Transverse colon (tissue), 4 donors: ENCODE results near the gene ABHD12. TPM values are rescaled to one million over a fixed set of nuclear protein-coding genes. Genes with fewer than 3 reads are reported as not detected.
"Not testable (repeated sequence)": the region's sequence is repeated elsewhere in the genome, so short reads cannot be mapped to it uniquely, and the experiment has no call there.

ENCODE experiments used
- DNase-seq: peaks from one replicate; pipeline ENCODE4 v3.0.0-alpha.2; 2019
- H3K27ac ChIP-seq, 4 donors: fragments of 200-600 bp; sonication (generic); 2 replicates each; pipeline ENCODE4 v1.5.1; 2016 to 2018; ENCODE audit warnings: inconsistent platforms in 4 of 4
- H3K27me3 ChIP-seq: fragments of 200-600 bp; sonication (generic); 2 replicates; pipeline ENCODE4 v1.5.1; 2017; ENCODE audit warnings: inconsistent platforms
- H3K36me3 ChIP-seq, 4 donors: fragments of 200-600 bp; sonication (generic); 2 replicates each; pipeline ENCODE4 v1.5.1; 2017 to 2019; ENCODE audit warnings: inconsistent platforms in 4 of 4
- H3K4me1 ChIP-seq, 4 donors: fragments of 200-600 bp; sonication (generic); 2 replicates each; pipeline ENCODE4 v1.5.1; 2017 to 2020; ENCODE audit warnings: inconsistent platforms in 4 of 4
- H3K4me3 ChIP-seq, 4 donors: fragments of 200-600 bp; sonication (generic); 1 replicate in 1 of 4; 2 replicates in 3 of 4; pipeline versions ENCODE4 v1.5.1 to v1.6.1; 2017 to 2019; ENCODE audit warnings: inconsistent platforms in 4 of 4
- H3K9me3 ChIP-seq, 2 donors: fragments of 200-600 bp; sonication (generic); 2 replicates each; pipeline ENCODE4 v1.5.1; 2017 to 2019; ENCODE audit warnings: inconsistent platforms in 2 of 2
- CTCF ChIP-seq, 5 experiments: fragments of 200-600 bp in 3 of 5; fragments of 450-650 bp in 2 of 5; sonication (generic) in 3 of 5; IDR thresholded peaks; 1 replicate in 2 of 5; 2 replicates in 3 of 5; pipeline ENCODE4 v1.5.1; 2016 to 2017; ENCODE audit warnings: antibody characterized with exemption in 5 of 5, inconsistent platforms in 3 of 5, mild to moderate bottlenecking in 2 of 5, moderate library complexity in 1 of 5
- EP300 ChIP-seq: sonication (generic); formaldehyde crosslinking; IDR thresholded peaks from one replicate; pipeline ENCODE4 v1.6.1; 2017; ENCODE audit warnings: antibody characterized with exemption, low read depth
- POLR2A ChIP-seq: fragments of 450-650 bp; IDR thresholded peaks from one replicate; pipeline ENCODE4 v1.6.1; 2016; ENCODE audit warnings: antibody characterized with exemption, mild to moderate bottlenecking, moderate library complexity
- POLR2AphosphoS5 ChIP-seq, 3 donors: sonication (generic); formaldehyde crosslinking; IDR thresholded peaks; one replicate each; pipeline ENCODE4 v1.6.1; 2016; ENCODE audit warnings: antibody characterized with exemption in 3 of 3
- WGBS, 2 donors: methylation state at CpG; one replicate each; pipeline ENCODE4 v1.1.5; 2018; ENCODE audit warnings: low coverage in 1 of 2; 5-methylcytosine and 5-hydroxymethylcytosine counted together
- in situ Hi-C, 4 donors: fragments of 200-750 bp; cut with MboI; loops; one replicate each; pipeline versions ENCODE4 v1.15.0 to v1.15.1; 2017; ENCODE audit warnings: low sequenced_read_pairs in 3 of 4, low pct_ligation_motif_present in 1 of 4, low pct_unique_long_range_greater_than_20kb in 1 of 4
- intact Hi-C: fragments of 100-400 bp; cut with DNase I; formaldehyde crosslinking; loops from one replicate; pipeline ENCODE4 v1.15.1; 2023; ENCODE audit warnings: low total_unique reads
- total RNA-seq, 4 donors: library from RNA; depleted of rRNA; stranded (reverse); fragments of >200 nt; gene quantifications; one replicate each; pipeline ENCODE4 v1.1.0, GENCODE V29; 2016

The ABHD12 gene
- total RNA-seq, 4 donors from 2014 or later: 67.3 to 103 (median 73.4) TPM

GRCh38 chr20:25340380-25340779, 50.3 kb downstream of the ABHD12 start:
- H3K4me1 ChIP-seq: peaks cover 0 to 20% (median 9%) of the 10 kb centered on the region in 4 donors

GRCh38 chr20:25339608-25340007, 51.0 kb downstream of the ABHD12 start:
- Histone ChIP-seq H3K27me3 (no peaks in the 10 kb centered on the region), H3K36me3 (no peaks in the 10 kb centered on the region), H3K4me1 (peaks cover 0 to 20% (median 9%) of the 10 kb centered on the region in 4 donors), H3K27ac (no peak overlapping the region), H3K4me3 (no peak overlapping the region), H3K9me3 (no peaks in the 10 kb centered on the region)
- DNase-seq: peak; percentile 41
- in situ Hi-C loops (no loop called here), intact Hi-C loops (no loop called here)
- TF ChIP-seq POLR2AphosphoS5 (IDR thresholded peaks at IDR 0.05) (no peak), POLR2A (no peak), EP300 (no peak), CTCF (IDR thresholded peaks at IDR 0.05) (no peak)
- 44 to 59% methylated on average over 2 to 12 of the region's 12 CpGs for WGBS, 2 donors

More at GRCh38 chr20:25340380-25340779, 50.3 kb downstream of the ABHD12 start:
- TF ChIP-seq POLR2AphosphoS5 (IDR thresholded peaks at IDR 0.05): no peak
- TF ChIP-seq EP300: no peak
- TF ChIP-seq CTCF (IDR thresholded peaks at IDR 0.05): no peak
- TF ChIP-seq POLR2A: no peak
- DNase-seq: no peak
- Histone ChIP-seq H3K9me3 (no peaks in the 10 kb centered on the region), H3K27ac (no peak overlapping the region), H3K4me3 (no peak overlapping the region), H3K36me3 (no peaks in the 10 kb centered on the region), H3K27me3 (no peaks in the 10 kb centered on the region)
- in situ Hi-C loops: no loop called here
- intact Hi-C loops: no loop called here
- 33 to 55% methylated on average over 1 of the region's 1 CpG for WGBS, 2 donors

GRCh38 chr20:25338112-25339023, 52.3 kb downstream of the ABHD12 start:
- Histone ChIP-seq H3K27ac (no peak overlapping the region), H3K4me1 (peaks cover 0 to 20% (median 9%) of the 10 kb centered on the region in 4 donors), H3K27me3 (no peaks in the 10 kb centered on the region), H3K4me3 (no peak overlapping the region), H3K36me3 (no peaks in the 10 kb centered on the region), H3K9me3 (no peaks in the 10 kb centered on the region)
- in situ Hi-C loops (no loop called here), intact Hi-C loops (no loop called here)
- no peak for TF ChIP-seq POLR2A
- no peak for TF ChIP-seq EP300
- no peak for TF ChIP-seq POLR2AphosphoS5 (IDR thresholded peaks at IDR 0.05)
- TF ChIP-seq CTCF (IDR thresholded peaks at IDR 0.05): no peak
- DNase-seq: no peak
- WGBS, 2 donors: 76 to 86% methylated on average over 3 to 11 of the region's 11 CpGs

- DNase-seq: no peak
- no peaks in the 10 kb centered on the region for H3K36me3 ChIP-seq
- no peak overlapping the region for H3K27ac ChIP-seq
- in situ Hi-C loops: no loop called here
- TF ChIP-seq EP300: no peak
- peak in 4 of 5 experiments; percentile 22 to 52 (median 36) for TF ChIP-seq CTCF (IDR thresholded peaks at IDR 0.05)
- peaks cover 0 to 20% (median 9%) of the 10 kb centered on the region in 4 donors for H3K4me1 ChIP-seq
- H3K27me3 ChIP-seq: no peaks in the 10 kb centered on the region
- WGBS, 2 donors: 87 to 90% methylated on average over 2 to 17 of the region's 17 CpGs
- intact Hi-C loops: no loop called here
- H3K4me3 ChIP-seq: no peak overlapping the region
- H3K9me3 ChIP-seq: no peaks in the 10 kb centered on the region
These were observed 53.8 kb downstream of the ABHD12 start for GRCh38 chr20:25336561-25337422.

GRCh38 chr20:25334972-25335371, 55.7 kb downstream of the ABHD12 start:
- H3K9me3 ChIP-seq, DNase-seq, H3K27ac ChIP-seq, in situ Hi-C loops, intact Hi-C loops, H3K36me3 ChIP-seq, H3K4me3 ChIP-seq, H3K27me3 ChIP-seq: not testable (repeated sequence)
- peaks cover 0 to 19% (median 8%) of the 10 kb centered on the region in 4 donors for H3K4me1 ChIP-seq
- WGBS, 2 donors: 94% methylated on average over 1 of the region's 1 CpG; no CpG with 5 or more reads in 1 of the 2 donors
